ENCODE measurements around the gene CAMK2B. TPM values are rescaled to one million over a fixed set of nuclear protein-coding genes. Genes with fewer than 3 reads are reported as not detected.

CAMK2B gene
- total RNA-seq, 1 experiment from 2014 or later, result 0.34 TPM

GRCh38 chr7:44251881-44252280, 73.5 kb downstream of the CAMK2B start:
- H4K20me1 ChIP-seq (ENCODE audit: insufficient read depth), result no peaks in the 10 kb centered on the region
- ATAC-seq, result no peak
- H3K9me2 ChIP-seq (ENCODE audit: insufficient read depth), result no peaks in the 10 kb centered on the region
- ChIA-PET CTCF (no interaction called here), POLR2A (no interaction called here), RAD21 (ENCODE audit: low non-redundant PET in 1 of 2, low total read pairs in 2 of 2, uncharacterized antibody in 2 of 2, unreplicated experiment in 2 of 2) (no interaction called here)
- H3K27ac ChIP-seq (ENCODE audit: low read depth, low read length), result no peak overlapping the region
- BruUV-seq (replicated peaks), result no TSS peak
- no peaks in the 10 kb centered on the region for H3K27me3 ChIP-seq (ENCODE audit: insufficient read depth, low read length)
- H3K9me3 ChIP-seq (ENCODE audit: control insufficient read depth in 1 of 2, insufficient read depth in 1 of 2, low read depth in 1 of 2, low read length in 2 of 2), result no peaks in the 10 kb centered on the region
- no peak overlapping the region for H3K4me3 ChIP-seq (replicated peaks in 1 of 2; ENCODE audit: low read depth in 1 of 2, low read length in 2 of 2)
- no peak overlapping the region for H2AFZ ChIP-seq (ENCODE audit: low read depth, low read length, poor library complexity, severe bottlenecking)
- H3K36me3 ChIP-seq (ENCODE audit: control insufficient read depth in 1 of 2, insufficient read depth in 2 of 2, low read length in 2 of 2), result no peaks in the 10 kb centered on the region
- no peak for TF ChIP-seq SP1 (IDR thresholded peaks at IDR 0.05; ENCODE audit: low read depth)
- TF ChIP-seq, protein P1, sequence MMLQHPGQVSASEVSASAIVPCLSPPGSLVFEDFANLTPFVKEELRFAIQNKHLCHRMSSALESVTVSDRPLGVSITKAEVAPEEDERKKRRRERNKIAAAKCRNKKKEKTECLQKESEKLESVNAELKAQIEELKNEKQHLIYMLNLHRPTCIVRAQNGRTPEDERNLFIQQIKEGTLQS (IDR thresholded peaks at IDR 0.05), result no peak
- TF ChIP-seq ZNF274 (IDR thresholded peaks at IDR 0.05; ENCODE audit: low read depth, low read length), result no peak
- no peak for TF ChIP-seq EGR1 (IDR thresholded peaks at IDR 0.05; ENCODE audit: low read depth)
- TF ChIP-seq CBX3 (IDR thresholded peaks at IDR 0.05; ENCODE audit: low read depth), result no peak
- TF ChIP-seq SRF (IDR thresholded peaks at IDR 0.05; ENCODE audit: low read depth), result no peak
- no peak for TF ChIP-seq ELF1 (IDR thresholded peaks at IDR 0.05; ENCODE audit: borderline replicate concordance, low read depth)
- no peak for TF ChIP-seq FOSL1 (IDR thresholded peaks at IDR 0.05; ENCODE audit: low read depth)
- TF ChIP-seq MAX (IDR thresholded peaks at IDR 0.05), result no peak
- TF ChIP-seq EZH2phosphoT487 (IDR thresholded peaks at IDR 0.05; ENCODE audit: borderline replicate concordance), result no peak
- TF ChIP-seq, protein P2, sequence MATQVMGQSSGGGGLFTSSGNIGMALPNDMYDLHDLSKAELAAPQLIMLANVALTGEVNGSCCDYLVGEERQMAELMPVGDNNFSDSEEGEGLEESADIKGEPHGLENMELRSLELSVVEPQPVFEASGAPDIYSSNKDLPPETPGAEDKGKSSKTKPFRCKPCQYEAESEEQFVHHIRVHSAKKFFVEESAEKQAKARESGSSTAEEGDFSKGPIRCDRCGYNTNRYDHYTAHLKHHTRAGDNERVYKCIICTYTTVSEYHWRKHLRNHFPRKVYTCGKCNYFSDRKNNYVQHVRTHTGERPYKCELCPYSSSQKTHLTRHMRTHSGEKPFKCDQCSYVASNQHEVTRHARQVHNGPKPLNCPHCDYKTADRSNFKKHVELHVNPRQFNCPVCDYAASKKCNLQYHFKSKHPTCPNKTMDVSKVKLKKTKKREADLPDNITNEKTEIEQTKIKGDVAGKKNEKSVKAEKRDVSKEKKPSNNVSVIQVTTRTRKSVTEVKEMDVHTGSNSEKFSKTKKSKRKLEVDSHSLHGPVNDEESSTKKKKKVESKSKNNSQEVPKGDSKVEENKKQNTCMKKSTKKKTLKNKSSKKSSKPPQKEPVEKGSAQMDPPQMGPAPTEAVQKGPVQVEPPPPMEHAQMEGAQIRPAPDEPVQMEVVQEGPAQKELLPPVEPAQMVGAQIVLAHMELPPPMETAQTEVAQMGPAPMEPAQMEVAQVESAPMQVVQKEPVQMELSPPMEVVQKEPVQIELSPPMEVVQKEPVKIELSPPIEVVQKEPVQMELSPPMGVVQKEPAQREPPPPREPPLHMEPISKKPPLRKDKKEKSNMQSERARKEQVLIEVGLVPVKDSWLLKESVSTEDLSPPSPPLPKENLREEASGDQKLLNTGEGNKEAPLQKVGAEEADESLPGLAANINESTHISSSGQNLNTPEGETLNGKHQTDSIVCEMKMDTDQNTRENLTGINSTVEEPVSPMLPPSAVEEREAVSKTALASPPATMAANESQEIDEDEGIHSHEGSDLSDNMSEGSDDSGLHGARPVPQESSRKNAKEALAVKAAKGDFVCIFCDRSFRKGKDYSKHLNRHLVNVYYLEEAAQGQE (IDR thresholded peaks at IDR 0.05; ENCODE audit: low read depth), result no peak
- no peak for TF ChIP-seq SIN3A (IDR thresholded peaks at IDR 0.05; ENCODE audit: low read depth)
- TF ChIP-seq POLR2A (IDR thresholded peaks at IDR 0.05; ENCODE audit: borderline replicate concordance, extremely low read depth, insufficient read depth, insufficient read length), result no peak
- no peak for TF ChIP-seq RAD21 (IDR thresholded peaks at IDR 0.05; ENCODE audit: low read depth)
- TF ChIP-seq TCF7L2 (IDR thresholded peaks at IDR 0.05; ENCODE audit: borderline replicate concordance, extremely low read depth, insufficient read depth, insufficient read length), result no peak
- no peak for TF ChIP-seq ZFX (IDR thresholded peaks at IDR 0.05)
- H3K4me2 ChIP-seq (ENCODE audit: low read length), result no peak overlapping the region
- no peaks in the 10 kb centered on the region for H3K79me2 ChIP-seq (ENCODE audit: insufficient read depth, low read length)
- DNase-seq (ENCODE audit: low read depth, low spot score), result no peak
- intact Hi-C loops (cut with micrococcal nuclease), result no loop called here
- H3K9ac ChIP-seq (ENCODE audit: low read length), result no peak overlapping the region
- H3K4me1 ChIP-seq (ENCODE audit: control insufficient read depth in 1 of 2, insufficient read depth in 2 of 2, low read length in 2 of 2), result no peaks in the 10 kb centered on the region
